Transverse colon (tissue), 4 donors: Measurements from ENCODE around the gene ZCCHC3.

Experiments used
- POLR2A ChIP-seq: fragments of 450-650 bp; IDR thresholded peaks from one replicate; pipeline ENCODE4 v1.6.1; 2016; ENCODE audit warnings: antibody characterized with exemption, mild to moderate bottlenecking, moderate library complexity
- POLR2AphosphoS5 ChIP-seq, 3 donors: sonication (generic); formaldehyde crosslinking; IDR thresholded peaks; one replicate each; pipeline ENCODE4 v1.6.1; 2016; ENCODE audit warnings: antibody characterized with exemption in 3 of 3
- TF ChIP-seq, protein P1 (sequence below), 5 experiments: fragments of 200-600 bp in 3 of 5; fragments of 450-650 bp in 2 of 5; sonication (generic) in 3 of 5; IDR thresholded peaks; 1 replicate in 2 of 5; 2 replicates in 3 of 5; pipeline ENCODE4 v1.5.1; 2016 to 2017; ENCODE audit warnings: antibody characterized with exemption in 5 of 5, inconsistent platforms in 3 of 5, mild to moderate bottlenecking in 2 of 5, moderate library complexity in 1 of 5

DNA sequence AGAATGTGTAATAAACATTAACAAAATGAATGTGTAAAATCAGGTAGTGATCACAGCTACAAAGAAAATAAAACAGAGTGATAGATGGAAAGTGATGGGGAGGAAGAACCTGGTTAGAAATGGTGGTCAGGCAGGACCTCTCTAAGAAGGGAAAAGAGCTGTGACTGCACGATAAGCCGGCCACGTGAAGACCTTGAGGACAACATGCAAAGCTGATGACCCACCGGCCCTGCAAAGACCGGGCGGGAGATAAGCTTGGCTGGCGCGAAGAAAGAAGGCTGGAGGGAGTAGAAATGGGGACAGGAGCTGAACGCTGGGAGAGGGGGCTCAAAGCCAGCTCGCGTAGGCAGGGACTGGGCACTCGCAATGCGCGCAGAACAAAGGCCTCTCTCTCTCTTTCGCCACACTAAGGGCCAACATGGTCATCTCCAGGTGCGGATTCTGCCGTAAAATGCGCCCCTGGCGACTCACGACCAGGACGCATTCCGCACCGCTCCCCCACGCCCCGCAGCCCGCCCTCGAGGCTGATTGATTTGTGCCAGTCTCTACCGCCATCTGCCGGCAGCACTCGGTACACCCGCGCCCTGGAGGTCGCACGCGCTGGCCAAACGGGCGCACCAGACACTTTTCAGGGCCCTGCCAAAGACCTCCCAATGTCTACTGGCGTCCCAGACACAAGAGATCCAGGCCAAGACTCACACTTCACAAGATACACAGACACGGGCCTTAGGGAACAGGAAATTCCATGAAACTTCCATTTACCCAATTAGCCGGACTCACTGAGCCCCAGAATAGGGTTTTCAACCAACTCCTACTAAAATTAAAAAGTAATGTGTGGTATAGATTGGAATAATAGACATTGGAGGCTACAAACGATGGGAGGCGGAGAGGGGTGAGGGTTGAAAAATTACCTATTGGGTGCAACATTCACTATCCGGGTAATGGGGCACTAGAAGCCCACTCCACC is 30.5 kb upstream of the ZCCHC3 start:
- TF ChIP-seq, protein P1, sequence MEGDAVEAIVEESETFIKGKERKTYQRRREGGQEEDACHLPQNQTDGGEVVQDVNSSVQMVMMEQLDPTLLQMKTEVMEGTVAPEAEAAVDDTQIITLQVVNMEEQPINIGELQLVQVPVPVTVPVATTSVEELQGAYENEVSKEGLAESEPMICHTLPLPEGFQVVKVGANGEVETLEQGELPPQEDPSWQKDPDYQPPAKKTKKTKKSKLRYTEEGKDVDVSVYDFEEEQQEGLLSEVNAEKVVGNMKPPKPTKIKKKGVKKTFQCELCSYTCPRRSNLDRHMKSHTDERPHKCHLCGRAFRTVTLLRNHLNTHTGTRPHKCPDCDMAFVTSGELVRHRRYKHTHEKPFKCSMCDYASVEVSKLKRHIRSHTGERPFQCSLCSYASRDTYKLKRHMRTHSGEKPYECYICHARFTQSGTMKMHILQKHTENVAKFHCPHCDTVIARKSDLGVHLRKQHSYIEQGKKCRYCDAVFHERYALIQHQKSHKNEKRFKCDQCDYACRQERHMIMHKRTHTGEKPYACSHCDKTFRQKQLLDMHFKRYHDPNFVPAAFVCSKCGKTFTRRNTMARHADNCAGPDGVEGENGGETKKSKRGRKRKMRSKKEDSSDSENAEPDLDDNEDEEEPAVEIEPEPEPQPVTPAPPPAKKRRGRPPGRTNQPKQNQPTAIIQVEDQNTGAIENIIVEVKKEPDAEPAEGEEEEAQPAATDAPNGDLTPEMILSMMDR (IDR thresholded peaks at IDR 0.05), result peak; percentile 90 to 99 (median 94)
- TF ChIP-seq POLR2AphosphoS5 (IDR thresholded peaks at IDR 0.05) (no peak), POLR2A (no peak)
